Tibial nerve (tissue), 3 donors: ENCODE measurements around the gene SGK1.

Experiments
- CTCF ChIP-seq, 5 experiments: fragments of 200-600 bp in 3 of 5; fragments of 450-650 bp in 2 of 5; sonication (generic) in 3 of 5; IDR thresholded peaks; one replicate each; pipeline ENCODE4 v1.5.1; 2016 to 2019; ENCODE audit warnings: antibody characterized with exemption in 5 of 5, mild to moderate bottlenecking in 3 of 5, moderate library complexity in 2 of 5
- POLR2A ChIP-seq, 2 donors: fragments of 450-650 bp; IDR thresholded peaks; one replicate each; pipeline ENCODE4 v1.6.1; 2017; ENCODE audit warnings: antibody characterized with exemption in 2 of 2, mild to moderate bottlenecking in 2 of 2, moderate library complexity in 2 of 2

- no peak for TF ChIP-seq POLR2A (IDR thresholded peaks at IDR 0.05)
- TF ChIP-seq CTCF (IDR thresholded peaks at IDR 0.05) = no peak
Measured at GRCh38 chr6:134293659-134294161, 24.2 kb downstream of the SGK1 start.
